Stimulated activated effector memory CD8-positive, alpha-beta T cell treated with anti-CD3 and anti-CD28 coated beads, Interleukin-12 subunit alpha, Interleukin-12 subunit beta, amount 100 ng/mL, for 72 hours (primary cell): ENCODE results near the gene LCN2.
"Not testable (repeated sequence)": the region's sequence is repeated elsewhere in the genome, so short reads cannot be mapped to it uniquely, and the experiment has no call there.

Experiments used
- ATAC-seq: fragments of 150-1000 bp; cut with Tn5 transposase; 2 replicates; pipeline ENCODE4 v1.10.0; 2021
- DNase-seq, 2 donors: peaks; one replicate each; pipeline ENCODE4 v3.0.0; 2021 to 2022; ENCODE audit warnings: low spot score in 2 of 2
- H3K27ac Mint-ChIP-seq: one replicate; pipeline ENCODE4 v1.8.0; 2022; ENCODE audit warnings: mild to moderate bottlenecking, mixed read lengths
- H3K36me3 Mint-ChIP-seq: one replicate; pipeline ENCODE4 v1.8.0; 2022; ENCODE audit warnings: mild to moderate bottlenecking, mixed read lengths
- H3K4me1 Mint-ChIP-seq: one replicate; pipeline ENCODE4 v1.8.0; 2022; ENCODE audit warnings: mixed read lengths
- H3K4me3 Mint-ChIP-seq: one replicate; pipeline ENCODE4 v1.8.0; 2022; ENCODE audit warnings: mild to moderate bottlenecking, mixed read lengths
- H3K9me3 Mint-ChIP-seq: one replicate; pipeline ENCODE4 v1.8.0; 2022; ENCODE audit warnings: mixed read lengths

LCN2 gene

DNA sequence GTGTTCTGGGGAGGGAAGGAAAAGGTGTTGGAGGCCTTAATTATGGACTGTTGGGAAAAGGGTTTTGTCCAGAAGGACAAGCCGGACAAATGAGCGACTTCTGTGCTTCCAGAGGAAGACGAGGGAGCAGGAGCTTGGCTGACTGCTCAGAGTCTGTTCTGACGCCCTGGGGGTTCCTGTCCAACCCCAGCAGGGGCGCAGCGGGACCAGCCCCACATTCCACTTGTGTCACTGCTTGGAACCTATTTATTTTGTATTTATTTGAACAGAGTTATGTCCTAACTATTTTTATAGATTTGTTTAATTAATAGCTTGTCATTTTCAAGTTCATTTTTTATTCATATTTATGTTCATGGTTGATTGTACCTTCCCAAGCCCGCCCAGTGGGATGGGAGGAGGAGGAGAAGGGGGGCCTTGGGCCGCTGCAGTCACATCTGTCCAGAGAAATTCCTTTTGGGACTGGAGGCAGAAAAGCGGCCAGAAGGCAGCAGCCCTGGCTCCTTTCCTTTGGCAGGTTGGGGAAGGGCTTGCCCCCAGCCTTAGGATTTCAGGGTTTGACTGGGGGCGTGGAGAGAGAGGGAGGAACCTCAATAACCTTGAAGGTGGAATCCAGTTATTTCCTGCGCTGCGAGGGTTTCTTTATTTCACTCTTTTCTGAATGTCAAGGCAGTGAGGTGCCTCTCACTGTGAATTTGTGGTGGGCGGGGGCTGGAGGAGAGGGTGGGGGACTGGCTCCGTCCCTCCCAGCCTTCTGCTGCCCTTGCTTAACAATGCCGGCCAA lies 40.8 kb upstream of the LCN2 start:
- DNase-seq (no peak), ATAC-seq (no peak)
- peaks cover 9% of the 10 kb centered on the region for H3K4me1 Mint-ChIP-seq
- no peak overlapping the region for H3K4me3 Mint-ChIP-seq
- H3K27ac Mint-ChIP-seq = peak overlapping the region; percentile 80
- H3K9me3 Mint-ChIP-seq = no peaks in the 10 kb centered on the region
- peaks cover 62% of the 10 kb centered on the region for H3K36me3 Mint-ChIP-seq

DNA sequence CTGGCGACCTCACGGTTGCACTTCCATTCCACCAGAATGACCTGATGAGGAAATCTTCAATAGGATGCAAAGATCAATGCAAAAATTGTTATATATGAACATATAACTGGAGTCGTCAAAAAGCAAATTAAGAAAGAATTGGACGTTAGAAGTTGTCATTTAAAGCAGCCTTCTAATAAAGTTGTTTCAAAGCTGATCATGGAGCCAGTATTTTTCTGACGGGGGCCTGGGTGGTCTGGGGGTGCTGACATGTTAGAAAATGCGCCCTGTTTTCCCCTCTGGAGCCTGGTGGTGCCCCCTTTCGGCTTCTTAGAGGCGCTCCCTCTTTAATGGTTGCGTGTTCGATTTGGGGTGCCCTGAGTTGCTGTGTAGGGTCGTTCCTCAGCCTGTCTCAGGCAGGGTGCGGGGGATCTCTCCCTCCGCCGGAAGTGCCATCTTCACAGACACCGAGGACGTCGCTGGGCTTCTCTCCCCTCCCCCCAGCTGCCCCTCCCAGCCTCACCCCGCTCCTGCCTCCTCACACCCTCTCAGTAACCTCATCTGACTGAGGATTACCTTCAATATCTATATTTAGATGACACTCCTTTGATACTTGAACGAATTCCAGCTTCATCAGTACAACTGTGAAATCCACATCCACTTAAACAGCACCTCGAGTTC lies 40.1 kb upstream of the LCN2 start:
- Mint-ChIP-seq H3K9me3 (no peaks in the 10 kb centered on the region), H3K4me1 (peaks cover 5% of the 10 kb centered on the region), H3K27ac (no peak overlapping the region), H3K36me3 (peaks cover 54% of the 10 kb centered on the region), H3K4me3 (no peak overlapping the region)
- no peak for DNase-seq
- no peak for ATAC-seq

DNA sequence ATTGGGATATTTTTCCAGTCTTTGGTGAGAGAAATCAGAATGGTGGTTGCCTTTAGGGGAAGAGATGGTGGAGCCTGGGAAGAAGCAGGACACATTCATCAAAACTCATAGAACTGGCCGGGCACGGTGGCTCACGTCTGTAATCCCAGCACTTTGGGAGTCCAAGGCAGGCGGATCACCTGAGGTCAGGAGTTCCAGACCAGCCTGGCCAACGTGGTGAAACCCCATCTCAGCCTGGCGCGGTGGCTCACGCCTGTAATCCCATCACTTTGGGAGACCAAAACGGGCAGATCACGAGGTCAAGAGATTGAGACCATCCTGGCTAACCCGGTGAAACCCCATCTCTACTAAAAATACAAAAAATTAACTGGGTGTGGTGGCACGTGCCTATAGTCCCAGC lies 37.5 kb upstream of the LCN2 start:
- peaks cover 45% of the 10 kb centered on the region for H3K36me3 Mint-ChIP-seq
- not testable (repeated sequence) for H3K9me3 Mint-ChIP-seq, DNase-seq, H3K4me1 Mint-ChIP-seq, H3K27ac Mint-ChIP-seq, H3K4me3 Mint-ChIP-seq, ATAC-seq

DNA sequence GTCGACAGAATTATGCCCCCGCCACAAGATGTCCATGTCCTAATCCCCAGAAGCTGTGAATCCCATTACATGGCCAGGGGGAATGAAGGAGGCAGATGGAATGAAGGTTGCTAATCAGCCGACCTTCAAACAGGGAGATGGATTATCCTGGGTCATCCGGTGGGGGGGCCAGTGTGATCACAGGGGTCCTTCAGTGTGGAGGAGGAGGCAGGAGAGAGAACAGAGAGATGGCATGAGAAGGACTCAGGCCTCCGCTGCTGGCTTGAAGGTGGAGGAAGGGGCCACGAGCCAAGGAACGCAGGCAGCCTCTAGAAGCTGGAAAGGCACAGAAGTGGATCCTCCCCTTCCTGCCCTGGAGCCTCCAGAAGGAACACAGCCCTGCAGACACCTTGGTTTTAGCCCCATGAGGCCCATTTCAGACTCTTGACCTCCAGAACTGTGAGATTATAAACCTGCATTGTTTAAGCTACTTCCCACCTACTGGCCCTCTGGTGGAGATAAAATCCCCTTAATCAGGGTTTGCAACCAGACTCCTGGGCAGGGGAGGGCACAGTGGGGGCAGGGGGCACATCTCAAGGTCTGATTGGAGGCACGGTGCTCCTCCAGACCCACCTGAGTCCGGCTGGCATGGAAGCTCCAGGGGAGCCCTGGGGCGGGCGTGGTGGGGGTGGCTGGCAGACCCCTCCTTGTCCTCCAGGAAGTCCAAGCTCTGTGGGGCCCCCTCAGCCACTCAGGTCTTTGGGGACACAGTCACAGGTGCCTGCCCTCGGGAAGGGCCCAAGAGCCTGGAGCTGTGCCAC lies 35.5 kb upstream of the LCN2 start:
- H3K36me3 Mint-ChIP-seq = peaks cover 33% of the 10 kb centered on the region
- peaks cover 19% of the 10 kb centered on the region for H3K4me1 Mint-ChIP-seq
- ATAC-seq = no peak
- no peak overlapping the region for H3K27ac Mint-ChIP-seq
- no peak for DNase-seq
- no peak overlapping the region for H3K4me3 Mint-ChIP-seq
- H3K9me3 Mint-ChIP-seq = no peaks in the 10 kb centered on the region

DNA sequence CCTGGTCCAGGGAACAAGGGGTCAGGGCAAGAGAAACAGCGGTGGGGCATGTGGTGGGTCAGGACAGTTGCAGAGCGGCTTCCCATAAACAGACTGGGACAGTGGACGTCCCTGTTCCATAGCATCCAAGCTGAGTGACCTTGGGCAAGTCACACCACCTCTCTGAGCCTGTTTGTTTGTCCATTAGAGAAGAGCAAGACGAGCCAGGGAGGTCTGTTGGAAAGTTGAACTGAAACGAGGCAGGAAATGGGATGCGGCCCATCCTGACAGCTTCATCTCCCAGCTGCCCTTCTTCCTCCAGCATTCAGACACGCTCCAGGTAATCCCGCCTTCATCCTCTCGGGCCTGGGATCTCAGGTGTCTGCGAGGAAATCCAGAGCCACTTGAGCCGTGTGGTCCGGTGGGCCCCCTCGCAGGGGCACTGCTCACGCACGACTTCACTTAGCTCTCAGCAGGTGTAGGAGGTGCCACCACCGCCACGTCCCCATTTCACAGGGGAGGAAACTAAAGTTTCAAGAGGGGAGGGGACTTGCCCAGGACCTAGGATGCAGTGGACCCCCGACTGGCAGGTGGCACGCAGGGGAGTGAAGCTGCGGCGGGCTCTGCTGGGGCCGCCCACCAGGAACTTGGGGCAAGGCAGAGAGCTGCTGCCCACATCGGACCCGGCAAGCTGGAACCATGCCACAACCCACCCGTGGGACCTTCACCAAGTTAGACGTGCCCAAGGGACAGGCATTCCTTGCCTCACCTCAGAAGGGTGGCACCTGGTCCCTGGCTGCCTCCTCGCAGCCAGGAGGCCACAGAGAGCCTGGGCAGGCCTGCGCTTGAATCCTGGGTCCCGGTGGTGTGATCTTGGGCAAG lies 34.7 kb upstream of the LCN2 start:
- DNase-seq (no peak), ATAC-seq (no peak)
- no peak overlapping the region for H3K4me3 Mint-ChIP-seq
- peaks cover 32% of the 10 kb centered on the region for H3K36me3 Mint-ChIP-seq
- H3K9me3 Mint-ChIP-seq = no peaks in the 10 kb centered on the region
- H3K27ac Mint-ChIP-seq = no peak overlapping the region
- peaks cover 17% of the 10 kb centered on the region for H3K4me1 Mint-ChIP-seq

DNA sequence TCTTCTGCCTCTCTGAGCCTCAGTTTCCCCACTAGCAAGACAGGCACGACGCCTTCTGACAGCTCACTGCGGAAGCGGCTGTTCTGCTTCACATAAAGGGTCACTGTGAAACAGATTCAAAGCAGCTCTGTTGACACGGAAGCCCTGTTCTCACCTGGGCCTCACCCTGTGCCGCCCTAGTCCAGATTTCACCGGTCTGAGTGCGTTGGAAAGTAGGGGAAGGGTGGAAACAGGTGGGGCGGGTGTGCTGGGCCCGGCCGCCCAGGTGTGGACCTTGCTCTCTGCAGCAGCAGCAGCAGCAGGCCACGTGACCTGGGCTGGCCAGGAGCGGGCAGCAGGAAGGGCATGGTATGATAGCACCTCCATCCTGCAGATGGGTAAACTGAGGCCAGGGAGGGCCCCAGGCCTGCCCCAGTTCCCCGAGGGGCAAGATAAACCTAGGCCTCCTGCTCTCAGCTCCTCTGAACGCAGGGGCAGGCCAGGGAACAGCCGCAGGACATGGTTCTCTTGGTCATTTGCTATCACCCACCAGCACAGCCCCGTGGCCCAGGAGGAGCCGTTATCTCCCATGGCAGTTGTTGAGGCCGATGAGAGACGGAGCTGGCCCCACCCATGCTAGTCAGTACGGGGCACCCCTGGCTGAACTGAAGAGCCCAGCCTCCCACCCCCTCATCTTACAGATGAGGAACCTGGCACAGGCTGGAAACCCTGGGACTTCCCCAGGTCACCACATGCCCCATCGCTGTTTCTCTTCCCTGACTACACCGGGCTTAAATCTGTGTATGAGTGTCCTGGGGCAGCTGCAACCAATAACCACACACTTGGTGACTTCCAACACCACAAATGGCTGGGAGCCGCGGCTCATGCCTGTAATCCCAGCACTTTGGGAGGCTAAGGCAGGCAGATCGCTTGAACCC lies 33.8 kb upstream of the LCN2 start:
- Mint-ChIP-seq H3K27ac (peak overlapping the region; percentile 48), H3K9me3 (no peaks in the 10 kb centered on the region), H3K4me3 (no peak overlapping the region), H3K4me1 (peaks cover 14% of the 10 kb centered on the region), H3K36me3 (peaks cover 23% of the 10 kb centered on the region)
- no peak for DNase-seq
- ATAC-seq = peak; percentile 57

DNA sequence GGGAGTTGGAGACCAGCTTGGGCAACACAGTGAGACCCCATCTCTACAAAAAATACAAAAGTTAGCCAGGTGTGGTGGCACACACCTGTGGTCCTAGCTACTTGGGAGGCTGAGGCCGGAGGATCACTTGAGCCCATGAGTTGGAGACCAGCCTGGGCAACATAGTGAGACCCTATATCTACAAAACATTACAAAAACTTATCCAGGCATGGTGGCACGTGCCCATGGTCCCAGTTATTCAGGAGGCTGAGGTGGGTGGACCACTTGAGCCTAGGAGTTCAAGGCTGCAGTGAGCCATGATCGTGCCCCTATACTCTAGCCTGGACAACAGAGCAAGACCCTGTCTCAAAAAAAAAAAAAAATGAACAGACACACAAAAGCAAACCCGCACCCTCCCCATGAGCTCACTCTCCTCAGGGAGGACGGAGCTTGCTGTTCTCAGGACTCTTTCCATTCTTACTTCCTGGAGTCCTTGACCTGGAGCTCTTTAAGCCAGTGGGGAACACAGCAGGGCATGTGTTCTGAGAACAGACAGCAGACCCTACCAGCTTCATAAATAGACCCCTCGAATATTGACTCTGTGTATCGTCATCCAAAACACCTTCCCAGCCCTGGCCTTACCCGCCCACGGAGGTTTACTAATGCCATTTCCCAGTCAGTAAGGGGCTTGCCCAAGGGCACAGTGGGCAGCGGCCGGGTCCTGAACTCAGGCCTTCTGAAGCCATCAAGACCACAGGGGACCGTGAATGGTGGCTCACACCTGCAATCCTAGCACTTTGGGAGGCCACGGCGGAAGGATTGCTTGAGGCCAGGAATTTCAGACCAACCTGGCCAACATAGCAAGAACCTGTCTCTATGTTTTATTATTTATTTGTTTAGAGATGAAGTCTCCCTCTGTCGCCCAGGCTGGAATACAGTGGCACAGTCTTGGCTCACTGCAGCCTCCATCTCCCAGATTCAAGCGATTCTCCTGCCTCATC lies 32.9 kb upstream of the LCN2 start:
- H3K9me3 Mint-ChIP-seq = no peaks in the 10 kb centered on the region
- no peak overlapping the region for H3K4me3 Mint-ChIP-seq
- DNase-seq (no peak), ATAC-seq (no peak)
- H3K27ac Mint-ChIP-seq = peak overlapping the region; percentile 48
- H3K36me3 Mint-ChIP-seq = peaks cover 24% of the 10 kb centered on the region
- H3K4me1 Mint-ChIP-seq = peaks cover 14% of the 10 kb centered on the region

DNA sequence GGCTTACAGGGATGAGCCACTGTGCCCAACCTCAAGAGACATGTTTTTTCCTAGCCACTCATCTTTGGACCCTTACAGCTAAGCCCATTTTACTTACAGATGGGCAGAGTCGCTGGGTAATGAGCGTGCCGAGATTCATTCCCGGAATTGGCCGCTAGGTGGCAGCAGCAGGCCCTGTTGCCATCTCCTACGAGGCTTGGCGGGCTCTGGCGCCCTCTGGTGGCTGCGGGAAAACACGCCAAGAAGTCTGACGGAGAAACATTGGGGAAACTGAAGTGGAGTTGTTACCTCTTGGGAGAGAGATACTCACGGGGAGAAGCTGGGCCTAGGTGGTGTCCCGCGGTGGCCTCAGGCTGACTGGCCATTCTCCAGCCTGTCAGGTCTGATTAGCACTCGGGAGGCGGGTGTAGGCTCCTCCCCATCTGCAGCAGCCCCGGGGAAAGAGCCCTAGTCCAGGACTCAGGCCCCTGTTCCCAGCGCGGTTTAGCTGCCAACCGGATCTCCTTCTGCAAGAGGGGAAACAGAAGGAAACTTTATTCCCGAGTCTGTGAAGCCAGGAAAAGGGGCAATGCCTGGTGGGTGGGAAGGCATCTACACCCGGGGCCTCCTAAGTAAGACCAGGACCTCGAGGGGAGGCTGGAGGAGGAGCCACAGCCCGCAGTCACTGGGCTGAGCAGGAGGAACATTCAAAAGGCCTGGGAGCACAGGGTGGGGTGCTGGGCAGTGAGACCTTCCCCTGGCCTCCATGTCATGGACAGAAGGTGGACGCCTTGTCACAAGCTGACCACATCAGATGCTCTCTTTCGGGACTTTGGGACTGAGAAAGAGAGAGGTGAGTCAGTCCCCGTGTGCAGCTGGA lies 31.4 kb upstream of the LCN2 start:
- H3K4me3 Mint-ChIP-seq = no peak overlapping the region
- peak; percentile 100 for DNase-seq
- H3K36me3 Mint-ChIP-seq = peaks cover 39% of the 10 kb centered on the region
- no peaks in the 10 kb centered on the region for H3K9me3 Mint-ChIP-seq
- H3K4me1 Mint-ChIP-seq = peaks cover 14% of the 10 kb centered on the region
- peak overlapping the region; percentile 45 for H3K27ac Mint-ChIP-seq
- peak; percentile 78 for ATAC-seq

DNA sequence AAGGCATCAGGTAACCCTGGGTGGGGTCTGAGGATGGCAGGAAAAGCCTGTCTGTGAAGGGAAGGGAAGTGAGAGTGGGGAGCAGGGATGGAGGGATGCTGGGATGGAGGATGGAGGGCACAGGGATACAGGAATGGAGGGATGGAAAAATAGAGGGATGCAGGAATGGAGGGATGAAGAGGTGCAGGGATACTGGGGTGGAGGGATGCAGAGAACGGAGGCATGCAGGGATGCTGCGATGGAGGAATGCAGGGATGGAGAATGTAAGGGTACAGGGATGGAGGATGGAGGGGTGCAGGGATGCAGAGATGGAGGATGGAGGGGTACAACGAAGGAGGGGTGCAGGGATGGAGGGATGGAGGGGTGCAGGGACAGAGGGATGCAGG lies 30.8 kb upstream of the LCN2 start:
- Mint-ChIP-seq H3K4me3 (no peak overlapping the region), H3K27ac (peak overlapping the region; percentile 45), H3K36me3 (peaks cover 45% of the 10 kb centered on the region), H3K9me3 (no peaks in the 10 kb centered on the region), H3K4me1 (peaks cover 14% of the 10 kb centered on the region)
- ATAC-seq (no peak), DNase-seq (no peak)

DNA sequence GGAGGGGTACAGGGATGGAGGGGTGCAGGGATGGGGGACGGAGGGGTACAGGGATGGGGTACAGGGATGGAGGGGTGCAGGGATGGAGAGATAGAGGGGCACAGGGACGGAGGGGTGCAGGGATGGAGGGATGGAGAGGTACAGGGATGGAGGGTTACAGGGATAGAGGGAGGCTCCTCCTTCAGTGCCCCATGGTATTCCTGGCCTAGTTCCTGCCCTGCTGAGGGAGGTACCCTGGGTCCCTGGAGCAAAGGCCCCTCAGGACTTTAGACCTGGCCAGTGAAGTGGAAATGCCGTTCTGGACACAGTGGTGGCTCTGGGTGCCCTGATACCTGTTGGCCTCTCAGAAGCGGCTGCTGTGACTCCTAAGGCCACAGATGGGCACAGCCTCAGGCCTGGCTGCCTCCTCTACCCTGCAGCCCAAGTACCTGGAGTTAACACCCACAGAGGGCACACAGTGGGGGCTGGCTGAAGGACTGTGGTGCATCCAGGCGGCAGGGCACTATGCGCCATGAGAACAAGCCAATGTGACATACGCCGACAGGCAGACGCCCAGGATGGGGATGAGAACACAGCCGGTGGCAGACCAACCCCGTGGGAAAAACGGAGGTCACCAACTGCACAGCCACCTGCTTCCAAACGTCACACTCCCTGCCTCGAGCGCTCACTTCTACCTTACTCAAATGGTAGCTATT lies 30.1 kb upstream of the LCN2 start:
- no peak for ATAC-seq
- Mint-ChIP-seq H3K4me3 (no peak overlapping the region), H3K4me1 (peaks cover 14% of the 10 kb centered on the region), H3K36me3 (peaks cover 51% of the 10 kb centered on the region), H3K9me3 (no peaks in the 10 kb centered on the region), H3K27ac (peak overlapping the region; percentile 45)
- DNase-seq = no peak

DNA sequence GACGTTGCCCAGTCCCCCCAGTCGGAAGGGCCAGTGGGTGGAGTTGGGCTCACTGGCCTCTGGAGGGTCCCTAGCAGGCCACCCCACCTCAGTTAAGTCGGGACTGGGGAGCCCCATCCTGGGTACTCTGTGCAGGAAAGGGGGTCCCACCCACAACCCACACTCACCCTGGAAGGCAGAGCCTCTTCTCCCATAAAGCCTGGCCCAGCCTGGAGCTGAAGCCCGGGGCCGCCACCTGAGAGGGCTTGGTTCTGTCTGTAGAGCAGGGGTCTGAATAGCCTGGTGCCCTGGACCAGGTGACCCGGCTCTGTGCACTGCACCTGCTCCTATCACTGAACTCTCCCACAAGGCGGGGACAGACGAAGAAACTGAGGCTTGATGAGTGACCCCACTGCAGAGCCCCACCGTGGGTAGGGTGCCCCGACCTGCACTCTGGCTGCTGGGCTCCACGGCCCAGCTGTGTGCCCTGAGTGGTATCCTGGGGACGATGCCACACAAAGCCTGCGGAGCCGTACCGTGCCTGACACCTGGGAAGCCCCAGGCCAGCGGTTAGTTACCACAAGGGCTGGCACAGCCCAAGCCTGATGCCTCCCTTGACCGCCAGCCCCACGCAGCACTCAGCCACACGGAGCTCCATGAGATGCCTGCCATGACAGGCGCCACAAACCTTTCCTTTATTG lies 29.1 kb upstream of the LCN2 start:
- Mint-ChIP-seq H3K27ac (no peak overlapping the region), H3K9me3 (no peaks in the 10 kb centered on the region), H3K4me3 (no peak overlapping the region), H3K36me3 (peaks cover 51% of the 10 kb centered on the region), H3K4me1 (peaks cover 24% of the 10 kb centered on the region)
- DNase-seq (no peak), ATAC-seq (no peak)
